B cell (primary cell): ENCODE data around the gene TFDP1. TPM values are rescaled to one million over a fixed set of nuclear protein-coding genes. Genes with fewer than 3 reads are reported as not detected.

Experiments
- ATAC-seq: fragments of 200-7000 bp; cut with Tn5 transposase; one replicate; pipeline ENCODE4 v1.10.0; 2021; ENCODE audit warnings: low read depth, mild to moderate bottlenecking, moderate number of reproducible peaks, moderate library complexity
- CTCF ChIA-PET: fragments of 350-600 bp; sonication (Branson Sonifier 250); formaldehyde crosslinking; loops from one replicate; lab custom pipeline; 2021; ENCODE audit warnings: antibody characterized with exemption, inconsistent platforms; lab: Charles Lee
- POLR2A ChIA-PET: fragments of 350-600 bp; sonication (Branson Sonifier 250); formaldehyde crosslinking; loops from one replicate; lab custom pipeline; 2021; ENCODE audit warnings: antibody characterized with exemption; lab: Charles Lee
- DNase-seq: peaks from one replicate; pipeline ENCODE4 v3.0.0; 2013
- H2AFZ ChIP-seq: 2 replicates; pipeline ENCODE4 v1.6.1; 2012; ENCODE audit warnings: mild to moderate bottlenecking, low read depth, low read length; ENCODE audit not compliant: insufficient read depth, poor library complexity, severe bottlenecking
- H3K27ac ChIP-seq, 2 donors: 1 replicate in 1 of 2; 2 replicates in 1 of 2; pipeline ENCODE4 v1.5.1; 2012 to 2013; ENCODE audit warnings: low read length in 2 of 2, mild to moderate bottlenecking in 2 of 2, moderate library complexity in 1 of 2
- H3K27me3 ChIP-seq, 4 experiments: fragments of 200-600 bp in 1 of 4; sonication (generic) in 1 of 4; replicated peaks in 1 of 4; 1 replicate in 2 of 4; 2 replicates in 2 of 4; pipeline versions ENCODE4 v1.6.1 to v1.7.0; 2013 to 2016; ENCODE audit warnings: low read length in 3 of 4, mild to moderate bottlenecking in 2 of 4, mixed read lengths in 1 of 4, moderate library complexity in 1 of 4; ENCODE audit not compliant: insufficient read depth in 4 of 4, control insufficient read depth in 3 of 4; ENCODE audit errors: control extremely low read depth in 1 of 4
- H3K36me3 ChIP-seq, 2 experiments: replicated peaks in 1 of 2; 1 replicate in 1 of 2; 2 replicates in 1 of 2; pipeline versions ENCODE4 v1.6.1 to v1.7.1; 2013; ENCODE audit warnings: low read length in 1 of 2; ENCODE audit not compliant: insufficient read depth in 2 of 2, control insufficient read depth in 1 of 2; ENCODE audit errors: control extremely low read depth in 1 of 2, extremely low read depth in 1 of 2
- H3K4me1 ChIP-seq, 2 donors: fragments of 200-600 bp in 1 of 2; sonication (generic) in 1 of 2; 1 replicate in 1 of 2; 2 replicates in 1 of 2; pipeline versions ENCODE4 v1.5.1 to v1.6.1; 2013 to 2017; ENCODE audit warnings: low read length in 2 of 2; ENCODE audit not compliant: control insufficient read depth in 2 of 2, insufficient read depth in 2 of 2
- H3K4me2 ChIP-seq: replicated peaks from 2 replicates; pipeline ENCODE3; 2012; ENCODE audit warnings: mild to moderate bottlenecking, low read depth, low read length; ENCODE audit not compliant: poor library complexity, severe bottlenecking
- H3K4me3 ChIP-seq, 5 experiments: fragments of 200-600 bp in 1 of 5; sonication (generic) in 1 of 5; 1 replicate in 3 of 5; 2 replicates in 2 of 5; pipeline versions ENCODE4 v1.5.1 to v1.7.0; 2011 to 2016; ENCODE audit warnings: low read length in 4 of 5, mild to moderate bottlenecking in 4 of 5, low read depth in 2 of 5, control low read depth in 1 of 5, moderate library complexity in 1 of 5; ENCODE audit not compliant: insufficient read depth in 1 of 5; ENCODE audit errors: control extremely low read depth in 1 of 5, extremely low read depth in 1 of 5
- H3K79me2 ChIP-seq: fragments of 200-600 bp; sonication (generic); one replicate; pipeline ENCODE4 v1.6.0; 2016; ENCODE audit warnings: low read length; ENCODE audit not compliant: control insufficient read depth, insufficient read depth
- H3K9ac ChIP-seq: fragments of 200-600 bp; sonication (generic); 2 replicates; pipeline ENCODE4 v1.6.1; 2017; ENCODE audit warnings: mild to moderate bottlenecking, low read length, moderate library complexity
- H3K9me3 ChIP-seq, 3 donors: one replicate each; pipeline versions ENCODE4 v1.6.1 to v1.7.1; 2013; ENCODE audit warnings: low read length in 2 of 3; ENCODE audit not compliant: control insufficient read depth in 2 of 3, insufficient read depth in 1 of 3; ENCODE audit errors: control extremely low read depth in 1 of 3
- H4K20me1 ChIP-seq: 2 replicates; pipeline ENCODE4 v1.6.0; 2012; ENCODE audit warnings: mild to moderate bottlenecking, low read length; ENCODE audit not compliant: insufficient read depth, control insufficient read depth, poor library complexity, severe bottlenecking
- H3K27ac Mint-ChIP-seq: one replicate; pipeline ENCODE4 v1.8.0; 2021; ENCODE audit warnings: mixed read lengths
- H3K27me3 Mint-ChIP-seq: one replicate; pipeline ENCODE4 v1.8.0; 2021; ENCODE audit warnings: mixed read lengths
- H3K4me1 Mint-ChIP-seq: one replicate; pipeline ENCODE4 v1.8.0; 2021; ENCODE audit warnings: mixed read lengths
- H3K4me3 Mint-ChIP-seq: one replicate; pipeline ENCODE4 v1.8.0; 2021; ENCODE audit warnings: mixed read lengths
- H3K9me3 Mint-ChIP-seq: one replicate; pipeline ENCODE4 v1.8.0; 2022; ENCODE audit warnings: mixed read lengths; ENCODE audit not compliant: insufficient read depth
- EZH2 ChIP-seq: IDR thresholded peaks from 2 replicates; pipeline ENCODE4 v1.6.1; 2012; ENCODE audit warnings: borderline replicate concordance, low read depth, mild to moderate bottlenecking, moderate library complexity, low read length; ENCODE audit not compliant: insufficient read depth, poor library complexity, severe bottlenecking
- WGBS: methylation state at CpG from one replicate; pipeline ENCODE4 v1.1.5; 2013; ENCODE audit warnings: missing lambda C conversion rate; ENCODE audit not compliant: insufficient coverage; 5-methylcytosine and 5-hydroxymethylcytosine counted together
- intact Hi-C: fragments of 100-400 bp; cut with micrococcal nuclease; formaldehyde crosslinking; loops from one replicate; pipeline ENCODE4 v1.10.0; 2022
- polyA plus RNA-seq: library from polyadenylated mRNA; depleted of rRNA; stranded (reverse); fragments of >200 nt; gene quantifications from 2 replicates; pipeline ENCODE4 v1.2.3, GENCODE V29; 2012
- total RNA-seq, 2 donors: library from RNA; stranded (reverse); fragments of 120-200 nt in 1 of 2; gene quantifications; 1 replicate in 1 of 2; 2 replicates in 1 of 2; pipeline versions ENCODE4 v1.2.3 to v1.2.4, GENCODE V29; 2013 to 2022
- TF ChIP-seq, protein P1 (sequence below): fragments of 200-600 bp; IDR thresholded peaks from one replicate; pipeline ENCODE4 v1.8.0; 2022; ENCODE audit warnings: antibody characterized with exemption, mild to moderate bottlenecking

TFDP1 gene
- total and polyA plus RNA-seq, 2 donors (not counting 1 experiment from before 2014, with no cell fraction given): 19.1 to 31.1 TPM

DNA sequence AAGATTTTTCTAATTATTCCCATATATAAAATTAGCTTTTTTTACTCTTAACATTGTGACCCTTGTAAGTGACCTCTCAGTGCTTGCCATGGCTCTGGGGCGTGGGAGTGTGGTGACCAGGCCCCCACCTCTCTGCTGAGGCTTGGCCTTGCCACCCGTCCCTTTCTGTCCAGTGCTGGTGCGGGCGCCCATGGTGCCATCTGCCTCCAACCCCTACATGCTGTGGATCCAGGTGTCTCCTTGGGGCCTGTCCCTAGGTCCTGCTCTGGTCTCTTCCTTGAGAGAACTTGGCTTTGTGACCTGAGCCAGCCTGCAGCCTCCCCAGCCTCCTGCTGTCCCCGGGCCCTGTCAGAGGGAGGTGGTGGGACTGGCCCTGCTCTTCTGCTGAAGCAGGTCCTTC, 27.4 kb downstream of the TFDP1 start:
- Histone ChIP-seq H3K9ac (no peak overlapping the region), H4K20me1 (peaks cover 19% of the 10 kb centered on the region), H3K36me3 (peaks cover 0 to 20% of the 10 kb centered on the region in 2 experiments), H3K4me3 (no peak overlapping the region), H3K4me1 (peaks cover 0 to 4% of the 10 kb centered on the region in 2 donors), H3K9me3 (peaks cover 0 to under 1% (median 0%) of the 10 kb centered on the region in 3 donors), H2AFZ (no peak overlapping the region), H3K4me2 (no peak overlapping the region), H3K79me2 (peaks cover 86% of the 10 kb centered on the region), H3K27me3 (no peaks in the 10 kb centered on the region), H3K27ac (no peak overlapping the region)
- no peak for TF ChIP-seq EZH2
- TF ChIP-seq, protein P1, sequence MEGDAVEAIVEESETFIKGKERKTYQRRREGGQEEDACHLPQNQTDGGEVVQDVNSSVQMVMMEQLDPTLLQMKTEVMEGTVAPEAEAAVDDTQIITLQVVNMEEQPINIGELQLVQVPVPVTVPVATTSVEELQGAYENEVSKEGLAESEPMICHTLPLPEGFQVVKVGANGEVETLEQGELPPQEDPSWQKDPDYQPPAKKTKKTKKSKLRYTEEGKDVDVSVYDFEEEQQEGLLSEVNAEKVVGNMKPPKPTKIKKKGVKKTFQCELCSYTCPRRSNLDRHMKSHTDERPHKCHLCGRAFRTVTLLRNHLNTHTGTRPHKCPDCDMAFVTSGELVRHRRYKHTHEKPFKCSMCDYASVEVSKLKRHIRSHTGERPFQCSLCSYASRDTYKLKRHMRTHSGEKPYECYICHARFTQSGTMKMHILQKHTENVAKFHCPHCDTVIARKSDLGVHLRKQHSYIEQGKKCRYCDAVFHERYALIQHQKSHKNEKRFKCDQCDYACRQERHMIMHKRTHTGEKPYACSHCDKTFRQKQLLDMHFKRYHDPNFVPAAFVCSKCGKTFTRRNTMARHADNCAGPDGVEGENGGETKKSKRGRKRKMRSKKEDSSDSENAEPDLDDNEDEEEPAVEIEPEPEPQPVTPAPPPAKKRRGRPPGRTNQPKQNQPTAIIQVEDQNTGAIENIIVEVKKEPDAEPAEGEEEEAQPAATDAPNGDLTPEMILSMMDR: no peak
- ChIA-PET CTCF (no interaction called here), POLR2A (no interaction called here)
- no peak overlapping the region for H3K4me3 Mint-ChIP-seq
- intact Hi-C loops: no loop called here
- H3K9me3 Mint-ChIP-seq: no peaks in the 10 kb centered on the region
- ATAC-seq (no peak), DNase-seq (no peak)
- WGBS: 100% methylated on average over 2 of the region's 5 CpGs
- H3K4me1 Mint-ChIP-seq: peaks cover 10% of the 10 kb centered on the region
- no peaks in the 10 kb centered on the region for H3K27me3 Mint-ChIP-seq
- no peak overlapping the region for H3K27ac Mint-ChIP-seq

DNA sequence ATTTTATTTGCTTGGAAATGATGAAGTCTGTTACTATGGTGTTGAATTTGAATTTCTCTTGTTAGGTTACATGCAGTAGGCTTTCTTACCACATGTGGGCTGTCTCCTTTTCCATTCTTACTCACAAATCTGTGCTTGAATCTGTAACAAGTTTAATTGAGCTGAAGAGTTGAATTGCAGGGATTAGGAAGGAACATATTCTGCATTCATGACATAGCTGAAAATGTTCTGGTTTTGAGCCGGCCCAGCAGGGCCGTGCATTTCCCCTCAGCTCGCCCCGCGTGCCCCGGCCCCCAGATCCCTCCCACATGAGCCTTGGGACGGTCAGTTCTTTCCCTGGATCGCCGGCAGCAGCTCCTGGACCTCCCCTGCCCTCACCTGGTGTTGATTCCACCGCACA, 28.1 kb downstream of the TFDP1 start:
- no peak overlapping the region for H3K4me2 ChIP-seq
- intact Hi-C loops: no loop called here
- peaks cover 19% of the 10 kb centered on the region for H4K20me1 ChIP-seq
- H3K4me1 Mint-ChIP-seq: peaks cover 7% of the 10 kb centered on the region
- H3K79me2 ChIP-seq: peaks cover 80% of the 10 kb centered on the region
- H3K27ac ChIP-seq: no peak overlapping the region
- TF ChIP-seq EZH2: no peak
- TF ChIP-seq, protein P1: no peak
- H3K4me3 Mint-ChIP-seq: no peak overlapping the region
- ATAC-seq (no peak), DNase-seq (no peak)
- peaks cover 0 to 20% of the 10 kb centered on the region in 2 experiments for H3K36me3 ChIP-seq
- no peak overlapping the region for H3K9ac ChIP-seq
- no peak overlapping the region for H3K4me3 ChIP-seq
- 100% methylated on average over 7 of the region's 10 CpGs for WGBS
- peaks cover 0 to 5% (median 0%) of the 10 kb centered on the region in 3 donors for H3K9me3 ChIP-seq
- ChIA-PET POLR2A (no interaction called here), CTCF (no interaction called here)
- no peak overlapping the region for H3K27ac Mint-ChIP-seq
- H3K4me1 ChIP-seq: peaks cover 0 to 4% of the 10 kb centered on the region in 2 donors
- no peaks in the 10 kb centered on the region for H3K9me3 Mint-ChIP-seq
- no peak overlapping the region for H2AFZ ChIP-seq
- H3K27me3 Mint-ChIP-seq: no peaks in the 10 kb centered on the region
- H3K27me3 ChIP-seq: no peaks in the 10 kb centered on the region
